ENCODE results near the gene RAD52. TPM values are rescaled to one million over a fixed set of nuclear protein-coding genes. Genes with fewer than 3 reads are reported as not detected.

The RAD52 gene
- total RNA-seq, 1 donor from 2014 or later = 9.3 TPM

DNA sequence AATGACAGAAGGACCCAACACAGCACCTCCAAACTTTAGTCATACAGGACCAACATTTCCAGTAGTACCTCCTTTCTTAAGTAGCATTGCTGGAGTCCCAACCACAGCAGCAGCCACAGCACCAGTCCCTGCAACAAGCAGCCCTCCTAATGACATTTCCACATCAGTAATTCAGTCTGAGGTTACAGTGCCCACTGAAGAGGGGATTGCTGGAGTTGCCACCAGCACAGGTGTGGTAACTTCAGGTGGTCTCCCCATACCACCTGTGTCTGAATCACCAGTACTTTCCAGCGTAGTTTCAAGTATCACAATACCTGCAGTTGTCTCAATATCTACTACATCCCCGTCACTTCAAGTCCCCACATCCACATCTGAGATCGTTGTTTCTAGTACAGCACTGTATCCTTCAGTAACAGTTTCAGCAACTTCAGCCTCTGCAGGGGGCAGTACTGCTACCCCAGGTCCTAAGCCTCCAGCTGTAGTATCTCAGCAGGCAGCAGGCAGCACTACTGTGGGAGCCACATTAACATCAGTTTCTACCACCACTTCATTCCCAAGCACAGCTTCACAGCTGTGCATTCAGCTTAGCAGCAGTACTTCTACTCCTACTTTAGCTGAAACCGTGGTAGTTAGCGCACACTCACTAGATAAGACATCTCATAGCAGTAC lies 64.6 kb downstream of the RAD52 start:
- no peaks in the 10 kb centered on the region for H3K9me3 ChIP-seq (replicated peaks)
- H3K36me3 ChIP-seq = peaks cover 100% of the 10 kb centered on the region
- H3K27ac ChIP-seq (replicated peaks) = no peak overlapping the region
- no peaks in the 10 kb centered on the region for H3K27me3 ChIP-seq (ENCODE audit: low read depth)
- intact Hi-C loops (cut with micrococcal nuclease) = no loop called here
- TF ChIP-seq, protein P1, sequence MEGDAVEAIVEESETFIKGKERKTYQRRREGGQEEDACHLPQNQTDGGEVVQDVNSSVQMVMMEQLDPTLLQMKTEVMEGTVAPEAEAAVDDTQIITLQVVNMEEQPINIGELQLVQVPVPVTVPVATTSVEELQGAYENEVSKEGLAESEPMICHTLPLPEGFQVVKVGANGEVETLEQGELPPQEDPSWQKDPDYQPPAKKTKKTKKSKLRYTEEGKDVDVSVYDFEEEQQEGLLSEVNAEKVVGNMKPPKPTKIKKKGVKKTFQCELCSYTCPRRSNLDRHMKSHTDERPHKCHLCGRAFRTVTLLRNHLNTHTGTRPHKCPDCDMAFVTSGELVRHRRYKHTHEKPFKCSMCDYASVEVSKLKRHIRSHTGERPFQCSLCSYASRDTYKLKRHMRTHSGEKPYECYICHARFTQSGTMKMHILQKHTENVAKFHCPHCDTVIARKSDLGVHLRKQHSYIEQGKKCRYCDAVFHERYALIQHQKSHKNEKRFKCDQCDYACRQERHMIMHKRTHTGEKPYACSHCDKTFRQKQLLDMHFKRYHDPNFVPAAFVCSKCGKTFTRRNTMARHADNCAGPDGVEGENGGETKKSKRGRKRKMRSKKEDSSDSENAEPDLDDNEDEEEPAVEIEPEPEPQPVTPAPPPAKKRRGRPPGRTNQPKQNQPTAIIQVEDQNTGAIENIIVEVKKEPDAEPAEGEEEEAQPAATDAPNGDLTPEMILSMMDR (IDR thresholded peaks at IDR 0.05; ENCODE audit: borderline replicate concordance) = no peak
- no peak overlapping the region for H3K4me3 ChIP-seq
- no peak for DNase-seq
- no peaks in the 10 kb centered on the region for H3K4me1 ChIP-seq

DNA sequence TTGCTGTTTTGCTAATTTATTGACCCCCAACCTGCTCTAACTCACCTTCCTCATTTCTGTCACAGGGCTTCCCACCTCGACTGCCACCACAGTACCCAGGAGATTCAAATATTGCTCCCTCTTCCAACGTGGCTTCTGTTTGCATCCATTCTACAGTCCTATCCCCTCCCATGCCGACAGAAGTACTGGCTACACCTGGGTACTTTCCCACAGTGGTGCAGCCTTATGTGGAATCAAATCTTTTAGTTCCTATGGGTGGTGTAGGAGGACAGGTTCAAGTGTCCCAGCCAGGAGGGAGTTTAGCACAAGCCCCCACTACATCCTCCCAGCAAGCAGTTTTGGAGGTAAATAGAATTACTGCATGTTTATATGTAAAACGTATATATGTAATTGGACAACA lies 68.8 kb downstream of the RAD52 start:
- peaks cover 98% of the 10 kb centered on the region for H3K36me3 ChIP-seq
- H3K27ac ChIP-seq (replicated peaks) = no peak overlapping the region
- no peaks in the 10 kb centered on the region for H3K27me3 ChIP-seq (ENCODE audit: low read depth)
- TF ChIP-seq, protein P1 (IDR thresholded peaks at IDR 0.05; ENCODE audit: borderline replicate concordance) = no peak
- no peaks in the 10 kb centered on the region for H3K9me3 ChIP-seq (replicated peaks)
- no peak for DNase-seq
- intact Hi-C loops (cut with micrococcal nuclease) = no loop called here
- no peaks in the 10 kb centered on the region for H3K4me1 ChIP-seq
- H3K4me3 ChIP-seq = no peak overlapping the region

DNA sequence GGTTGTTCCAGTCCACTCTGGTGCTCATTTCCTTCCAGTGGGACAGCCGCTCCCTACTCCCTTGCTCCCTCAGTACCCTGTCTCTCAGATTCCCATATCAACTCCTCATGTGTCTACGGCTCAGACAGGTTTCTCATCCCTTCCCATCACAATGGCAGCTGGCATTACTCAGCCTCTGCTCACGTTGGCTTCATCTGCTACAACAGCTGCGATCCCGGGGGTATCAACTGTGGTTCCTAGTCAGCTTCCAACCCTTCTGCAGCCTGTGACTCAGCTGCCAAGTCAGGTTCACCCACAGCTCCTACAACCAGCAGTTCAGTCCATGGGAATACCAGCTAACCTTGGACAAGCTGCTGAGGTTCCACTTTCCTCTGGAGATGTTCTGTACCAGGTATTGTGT lies 69.9 kb downstream of the RAD52 start:
- no peaks in the 10 kb centered on the region for H3K27me3 ChIP-seq (ENCODE audit: low read depth)
- DNase-seq = no peak
- TF ChIP-seq, protein P1 (IDR thresholded peaks at IDR 0.05; ENCODE audit: borderline replicate concordance) = no peak
- H3K9me3 ChIP-seq (replicated peaks) = no peaks in the 10 kb centered on the region
- peaks cover 97% of the 10 kb centered on the region for H3K36me3 ChIP-seq
- no peak overlapping the region for H3K4me3 ChIP-seq
- H3K4me1 ChIP-seq = no peaks in the 10 kb centered on the region
- no peak overlapping the region for H3K27ac ChIP-seq (replicated peaks)
- intact Hi-C loops (cut with micrococcal nuclease) = no loop called here

DNA sequence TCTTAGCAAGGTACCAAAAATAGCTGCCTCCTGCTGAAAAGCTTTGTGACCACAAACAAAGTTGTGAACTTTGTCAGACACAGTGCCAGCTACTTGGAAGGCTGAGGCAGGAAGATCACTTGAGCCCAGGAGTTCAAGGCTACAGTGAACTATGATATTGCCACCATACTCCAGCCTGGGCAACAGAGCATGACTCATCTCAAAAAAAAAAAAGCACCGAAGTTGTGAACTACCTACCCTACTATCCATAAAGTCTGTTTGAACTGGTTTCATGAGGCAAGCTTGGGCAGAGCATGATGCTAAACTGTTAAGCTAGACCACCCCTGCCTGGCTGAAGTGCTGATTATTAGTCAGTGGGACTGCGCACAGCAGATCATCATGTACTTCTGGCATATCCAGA lies 75.5 kb downstream of the RAD52 start:
- no peak overlapping the region for H3K27ac ChIP-seq (replicated peaks)
- H3K4me1 ChIP-seq = peaks cover 8% of the 10 kb centered on the region
- no peak for DNase-seq
- H3K9me3 ChIP-seq (replicated peaks) = no peaks in the 10 kb centered on the region
- TF ChIP-seq, protein P1 (IDR thresholded peaks at IDR 0.05; ENCODE audit: borderline replicate concordance) = no peak
- intact Hi-C loops (cut with micrococcal nuclease) = no loop called here
- H3K36me3 ChIP-seq = peaks cover 83% of the 10 kb centered on the region
- H3K27me3 ChIP-seq (ENCODE audit: low read depth) = no peaks in the 10 kb centered on the region
- no peak overlapping the region for H3K4me3 ChIP-seq

DNA sequence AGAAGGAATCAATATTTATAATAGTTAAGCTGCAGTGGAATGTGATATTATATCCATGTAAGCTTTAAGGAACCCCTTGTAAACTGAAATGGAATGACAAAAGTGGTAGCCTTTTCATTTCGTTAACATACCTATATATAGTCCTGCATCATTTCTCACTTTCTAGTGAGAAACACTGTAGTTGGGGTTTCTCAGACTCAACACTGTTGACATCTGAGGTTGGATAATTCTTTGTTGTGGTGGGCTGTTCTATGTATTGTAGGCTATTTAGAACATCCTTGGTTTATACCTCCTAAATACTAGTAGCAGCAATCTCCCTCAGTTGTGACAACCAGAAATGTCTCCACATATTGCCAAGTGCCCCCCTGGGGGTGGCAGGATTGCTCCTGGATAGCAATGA lies 79.1 kb downstream of the RAD52 start:
- intact Hi-C loops (cut with micrococcal nuclease) = no loop called here
- H3K27ac ChIP-seq (replicated peaks) = no peak overlapping the region
- H3K9me3 ChIP-seq (replicated peaks) = no peaks in the 10 kb centered on the region
- DNase-seq = no peak
- H3K4me3 ChIP-seq = no peak overlapping the region
- H3K4me1 ChIP-seq = peaks cover 8% of the 10 kb centered on the region
- no peaks in the 10 kb centered on the region for H3K27me3 ChIP-seq (ENCODE audit: low read depth)
- peaks cover 80% of the 10 kb centered on the region for H3K36me3 ChIP-seq
- TF ChIP-seq, protein P1 (IDR thresholded peaks at IDR 0.05; ENCODE audit: borderline replicate concordance) = no peak

All from left ventricle myocardium inferior (tissue), 1 donor.